GM23338 (cell line): ENCODE results near the gene SH3PXD2B. TPM values are rescaled to one million over a fixed set of nuclear protein-coding genes. Genes with fewer than 3 reads are reported as not detected.

ENCODE experiments used
- ATAC-seq: fragments of 200-7000 bp; cut with Tn5 transposase; 3 replicates; pipeline ENCODE4 v1.9.1; 2020
- DNase-seq: peaks from one replicate; pipeline ENCODE4 v3.0.0-alpha.2; 2015; ENCODE audit warnings: low spot score
- H2AFZ ChIP-seq: fragments of 200-600 bp; sonication (generic); 2 replicates; pipeline ENCODE4 v1.8.0; 2016; ENCODE audit warnings: antibody characterized with exemption, mild to moderate bottlenecking, moderate library complexity
- H3F3A ChIP-seq: fragments of 200-600 bp; sonication (generic); replicated peaks from 2 replicates; pipeline ENCODE4 v1.8.0; 2017; ENCODE audit warnings: antibody characterized with exemption, mixed run types, low read depth
- H3K27ac ChIP-seq: fragments of 200-600 bp; sonication (generic); 2 replicates; pipeline ENCODE4 v1.6.1; 2016; ENCODE audit warnings: low read depth
- H3K27me3 ChIP-seq: fragments of 200-600 bp; sonication (generic); 2 replicates; pipeline ENCODE4 v1.8.0; 2016; ENCODE audit warnings: mild to moderate bottlenecking, mixed run types, moderate library complexity; ENCODE audit not compliant: insufficient read depth
- H3K36me3 ChIP-seq: fragments of 200-600 bp; sonication (generic); 2 replicates; pipeline ENCODE4 v1.8.0; 2016; ENCODE audit warnings: mild to moderate bottlenecking; ENCODE audit not compliant: insufficient read depth
- H3K4me1 ChIP-seq: fragments of 200-600 bp; sonication (generic); 2 replicates; pipeline ENCODE4 v1.8.0; 2016; ENCODE audit warnings: mild to moderate bottlenecking, moderate library complexity; ENCODE audit not compliant: insufficient read depth
- H3K4me2 ChIP-seq: fragments of 200-600 bp; sonication (generic); 2 replicates; pipeline ENCODE4 v1.7.1; 2017; ENCODE audit warnings: mixed run types
- H3K4me3 ChIP-seq: fragments of 200-600 bp; sonication (generic); 2 replicates; pipeline ENCODE4 v1.6.1; 2016; ENCODE audit warnings: mixed run types
- H3K79me2 ChIP-seq: fragments of 200-600 bp; sonication (generic); replicated peaks from 2 replicates; pipeline ENCODE4 v1.8.0; 2017; ENCODE audit warnings: mild to moderate bottlenecking; ENCODE audit not compliant: insufficient read depth
- H3K9me2 ChIP-seq: fragments of 200-600 bp; sonication (generic); 2 replicates; pipeline ENCODE4 v1.8.0; 2017; ENCODE audit not compliant: insufficient read depth
- H4K20me1 ChIP-seq: fragments of 200-600 bp; sonication (generic); replicated peaks from 2 replicates; pipeline ENCODE4 v1.8.0; 2017; ENCODE audit warnings: mild to moderate bottlenecking; ENCODE audit not compliant: insufficient read depth
- H3K27ac Mint-ChIP-seq: 2 replicates; pipeline ENCODE4 v1.8.0; 2020; ENCODE audit warnings: inconsistent platforms, mild to moderate bottlenecking, moderate library complexity, mixed read lengths
- H3K27me3 Mint-ChIP-seq: 3 replicates; pipeline ENCODE4 v1.8.0; 2022; ENCODE audit warnings: low read depth, mild to moderate bottlenecking, moderate library complexity, mixed read lengths, inconsistent platforms; ENCODE audit not compliant: insufficient read depth, poor library complexity
- H3K36me3 Mint-ChIP-seq: 3 replicates; pipeline ENCODE4 v1.8.0; 2021; ENCODE audit warnings: low read depth, mild to moderate bottlenecking, inconsistent platforms, moderate library complexity, mixed read lengths
- H3K4me1 Mint-ChIP-seq: 3 replicates; pipeline ENCODE4 v1.8.0; 2020; ENCODE audit warnings: mild to moderate bottlenecking, inconsistent platforms, mixed read lengths
- H3K4me3 Mint-ChIP-seq: 3 replicates; pipeline ENCODE4 v1.8.0; 2021; ENCODE audit warnings: moderate library complexity, mild to moderate bottlenecking, inconsistent platforms, mixed read lengths
- H3K9me3 Mint-ChIP-seq: 3 replicates; pipeline ENCODE4 v1.8.0; 2020; ENCODE audit warnings: moderate library complexity, mild to moderate bottlenecking, inconsistent platforms, mixed read lengths
- CTCF ChIP-seq, 2 experiments: fragments of 200-600 bp in 1 of 2; sonication (generic) in 1 of 2; conservative IDR thresholded peaks; 2 replicates each; pipeline versions ENCODE4 v1.5.1 to v1.6.1; 2016 to 2017; ENCODE audit warnings: antibody characterized with exemption in 2 of 2, low read depth in 2 of 2, mild to moderate bottlenecking in 2 of 2, moderate library complexity in 1 of 2
- ETS1 ChIP-seq: IDR thresholded peaks from 2 replicates; pipeline ENCODE4 v1.6.1; 2016; ENCODE audit warnings: antibody characterized with exemption
- EZH2 ChIP-seq: fragments of 200-600 bp; sonication (generic); IDR thresholded peaks from one replicate; pipeline ENCODE4 v1.8.0; 2017; ENCODE audit warnings: antibody characterized with exemption, mild to moderate bottlenecking, low read depth; ENCODE audit not compliant: unreplicated experiment
- EZH2phosphoT487 ChIP-seq: fragments of 200-600 bp; sonication (generic); IDR thresholded peaks from one replicate; pipeline ENCODE4 v1.8.1; 2018; ENCODE audit warnings: antibody characterized with exemption; ENCODE audit not compliant: unreplicated experiment
- JUNB ChIP-seq: IDR thresholded peaks from one replicate; pipeline ENCODE4 v1.6.1; 2016; ENCODE audit warnings: antibody characterized with exemption; ENCODE audit not compliant: unreplicated experiment
- NANOG ChIP-seq: IDR thresholded peaks from 2 replicates; pipeline ENCODE4 v1.6.1; 2016; ENCODE audit warnings: antibody characterized with exemption, borderline replicate concordance
- POLR2AphosphoS5 ChIP-seq: IDR thresholded peaks from 2 replicates; pipeline ENCODE4 v1.6.1; 2016; ENCODE audit warnings: antibody characterized with exemption, low read depth
- REST ChIP-seq: IDR thresholded peaks from one replicate; pipeline ENCODE4 v1.6.1; 2018; ENCODE audit warnings: antibody characterized with exemption; ENCODE audit not compliant: unreplicated experiment
- STAT1 ChIP-seq: IDR thresholded peaks from one replicate; pipeline ENCODE4 v1.6.1; 2016; ENCODE audit warnings: antibody characterized with exemption; ENCODE audit not compliant: unreplicated experiment
- ZNF114 ChIP-seq: fragments of 250-450 bp; sonication (Bioruptor Pico); IDR thresholded peaks from 2 replicates; pipeline ENCODE4 v1.5.0; 2020; ENCODE audit warnings: mild to moderate bottlenecking, moderate library complexity
- ZNF331 ChIP-seq: fragments of 250-450 bp; sonication (Bioruptor Pico); IDR thresholded peaks from 2 replicates; pipeline ENCODE4 v1.5.0; 2020; ENCODE audit warnings: low read depth, mild to moderate bottlenecking, moderate library complexity
- polyA plus RNA-seq: library from polyadenylated mRNA; unstranded; fragments of >200 nt; fragmentation: Nextera tagmentation; extraction: Ambion mirVana; gene quantifications from 2 replicates; pipeline ENCODE4 v1.2.1, GENCODE V29; 2016
- total RNA-seq: library from RNA; depleted of rRNA; stranded (reverse); fragments of >200 nt; shearing (Covaris generic); gene quantifications from 2 replicates; pipeline ENCODE4 v1.2.3, GENCODE V29; 2014

Gene SH3PXD2B
- total and polyA plus RNA-seq, 2 experiments from 2014 or later: 40.2 to 52.5 TPM

GRCh38 chr5:172364773-172365172, 89.6 kb downstream of the SH3PXD2B start (continued):
- no peak for TF ChIP-seq ZNF114 (CRISPR knock-in tag)
- no peak for TF ChIP-seq EZH2
- no peak for TF ChIP-seq JUNB
- no peak for TF ChIP-seq CTCF (conservative IDR thresholded peaks at IDR 0.05; ENCODE audit: low read depth in 2 of 2)

GRCh38 chr5:172362755-172363154, 91.6 kb downstream of the SH3PXD2B start:
- H3K9me3 Mint-ChIP-seq: no peaks in the 10 kb centered on the region; the same call in 1 of the 3 replicates
- H3K9me2 ChIP-seq: 0 out of 2 replicates have a peak, but pooled peaks cover 4% of the 10 kb centered on the region
- no peak overlapping the region for H3K4me2 ChIP-seq
- H2AFZ ChIP-seq: no peak overlapping the region
- ATAC-seq (no peak), DNase-seq (no peak)
- peaks cover 54% of the 10 kb centered on the region for H3K36me3 Mint-ChIP-seq
- no peak overlapping the region for H3K27ac ChIP-seq
- 0 out of 2 replicates have a peak, but pooled peaks cover 3% of the 10 kb centered on the region for H4K20me1 ChIP-seq
- H3K36me3 ChIP-seq: peaks cover 22% of the 10 kb centered on the region; the same call in 1 of the 2 replicates
- H3K27me3 ChIP-seq: no peaks in the 10 kb centered on the region
- H3K4me1 ChIP-seq: no peaks in the 10 kb centered on the region
- no peak overlapping the region for H3K27ac Mint-ChIP-seq
- H3K4me3 ChIP-seq: no peak overlapping the region
- no peaks in the 10 kb centered on the region for H3K79me2 ChIP-seq
- H3K27me3 Mint-ChIP-seq: peaks cover 2% of the 10 kb centered on the region
- H3K4me3 Mint-ChIP-seq: no peak overlapping the region
- H3K4me1 Mint-ChIP-seq: peaks cover 5% of the 10 kb centered on the region; the same call in 1 of the 3 replicates
- no peaks in the 10 kb centered on the region for H3F3A ChIP-seq
- TF ChIP-seq POLR2AphosphoS5 (no peak), EZH2phosphoT487 (no peak), ZNF331 (CRISPR knock-in tag) (no peak), ETS1 (no peak), NANOG (no peak), ZNF114 (CRISPR knock-in tag) (no peak), REST (no peak), EZH2 (no peak), STAT1 (no peak)
